ENCODE data around the gene NELL2.
"Not testable (repeated sequence)": the region's sequence is repeated elsewhere in the genome, so short reads cannot be mapped to it uniquely, and the experiment has no call there.

The NELL2 gene

GRCh38 chr12:44847403-44847802, 28.7 kb downstream of the NELL2 start:
- no peak for DNase-seq

- peak in 1 of 2 donors; percentile 35 for DNase-seq
These were observed 29.3 kb downstream of the NELL2 start for GRCh38 chr12:44846826-44847225.

- no peak for DNase-seq
These were observed 33.4 kb downstream of the NELL2 start for GRCh38 chr12:44842669-44843068.

- no peak for DNase-seq
These were observed 36.3 kb downstream of the NELL2 start for GRCh38 chr12:44839785-44840184.

GRCh38 chr12:44837114-44837755, 38.9 kb downstream of the NELL2 start:
- DNase-seq: no peak

- peak in 1 of 2 donors; percentile 91 for DNase-seq
These were observed 40.3 kb downstream of the NELL2 start for GRCh38 chr12:44835641-44836379.

- not testable (repeated sequence) for DNase-seq
These were observed 41.1 kb downstream of the NELL2 start for GRCh38 chr12:44834996-44835395.

- no peak for DNase-seq
These were observed 42.6 kb downstream of the NELL2 start for GRCh38 chr12:44833561-44833960.

GRCh38 chr12:44830566-44831055, 45.5 kb downstream of the NELL2 start:
- peak in 1 of 2 donors; percentile 20 for DNase-seq

- DNase-seq: no peak
These were observed 47.1 kb downstream of the NELL2 start for GRCh38 chr12:44829045-44829444.

GRCh38 chr12:44827832-44828438, 48.2 kb downstream of the NELL2 start:
- DNase-seq: no peak

- not testable (repeated sequence) for DNase-seq
These were observed 54.4 kb downstream of the NELL2 start for GRCh38 chr12:44821702-44822101.

- no peak for DNase-seq
These were observed 56.2 kb downstream of the NELL2 start for GRCh38 chr12:44819884-44820283.

- no peak for DNase-seq
These were observed 58.4 kb downstream of the NELL2 start for GRCh38 chr12:44817687-44818086.

GRCh38 chr12:44816446-44817017, 59.6 kb downstream of the NELL2 start:
- DNase-seq: no peak

GRCh38 chr12:44812062-44812461, 64.1 kb downstream of the NELL2 start:
- no peak for DNase-seq

GRCh38 chr12:44804068-44804467, 72.0 kb downstream of the NELL2 start:
- no peak for DNase-seq

GRCh38 chr12:44795970-44796369, 80.1 kb downstream of the NELL2 start:
- no peak for DNase-seq

- DNase-seq: no peak
These were observed 87.4 kb downstream of the NELL2 start for GRCh38 chr12:44788731-44789130.

- DNase-seq: no peak
These were observed 95.8 kb downstream of the NELL2 start for GRCh38 chr12:44780221-44780790.

- DNase-seq: no peak
These were observed 96.3 kb downstream of the NELL2 start for GRCh38 chr12:44779766-44780165.

GRCh38 chr12:44778863-44779262, 97.3 kb downstream of the NELL2 start:
- no peak for DNase-seq

GRCh38 chr12:44777044-44777443, 99.1 kb downstream of the NELL2 start:
- DNase-seq: no peak

All from hippocampal formation (tissue), 2 donors.